GM12874 (cell line): ENCODE results near the gene NT5DC4.

Experiments used
- TF ChIP-seq, protein P1 (sequence below): IDR thresholded peaks from 2 replicates; pipeline ENCODE4 v1.5.1; 2011; ENCODE audit warnings: low read depth, mild to moderate bottlenecking, control low read depth, low read length, moderate library complexity; ENCODE audit not compliant: insufficient read depth

Gene NT5DC4

DNA sequence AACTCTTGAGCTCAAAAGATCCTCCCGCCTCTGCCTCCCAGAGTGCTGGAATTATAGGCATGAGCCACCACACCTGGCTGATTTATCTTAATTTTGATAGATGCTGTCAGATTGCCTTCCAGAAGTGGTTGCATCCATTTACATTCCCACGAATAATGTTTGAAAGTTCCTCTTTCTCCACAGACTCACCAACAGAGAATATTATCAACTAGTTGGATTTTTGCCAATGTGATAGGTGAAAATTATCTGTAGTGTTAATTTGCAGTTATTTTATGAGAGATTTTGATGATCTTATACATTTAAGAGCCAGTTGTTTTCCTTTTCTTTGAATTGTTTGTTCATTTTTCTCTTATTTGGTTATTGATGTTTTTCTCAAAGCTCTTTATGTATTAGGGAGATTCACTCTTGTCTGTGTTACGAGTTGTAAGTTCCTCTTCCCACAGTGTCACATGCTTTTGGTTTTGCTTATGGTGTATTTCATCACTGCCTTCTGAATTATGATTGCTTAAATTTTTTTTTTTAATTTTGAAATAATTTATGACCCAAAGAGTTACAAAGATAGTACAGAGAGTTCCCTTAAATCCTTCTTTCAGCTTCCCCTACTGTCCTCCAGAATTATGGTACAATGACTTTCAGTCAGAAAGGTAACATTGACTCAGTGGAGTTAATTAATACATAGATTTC, 20.7 kb upstream of the NT5DC4 start:
- TF ChIP-seq, protein P1, sequence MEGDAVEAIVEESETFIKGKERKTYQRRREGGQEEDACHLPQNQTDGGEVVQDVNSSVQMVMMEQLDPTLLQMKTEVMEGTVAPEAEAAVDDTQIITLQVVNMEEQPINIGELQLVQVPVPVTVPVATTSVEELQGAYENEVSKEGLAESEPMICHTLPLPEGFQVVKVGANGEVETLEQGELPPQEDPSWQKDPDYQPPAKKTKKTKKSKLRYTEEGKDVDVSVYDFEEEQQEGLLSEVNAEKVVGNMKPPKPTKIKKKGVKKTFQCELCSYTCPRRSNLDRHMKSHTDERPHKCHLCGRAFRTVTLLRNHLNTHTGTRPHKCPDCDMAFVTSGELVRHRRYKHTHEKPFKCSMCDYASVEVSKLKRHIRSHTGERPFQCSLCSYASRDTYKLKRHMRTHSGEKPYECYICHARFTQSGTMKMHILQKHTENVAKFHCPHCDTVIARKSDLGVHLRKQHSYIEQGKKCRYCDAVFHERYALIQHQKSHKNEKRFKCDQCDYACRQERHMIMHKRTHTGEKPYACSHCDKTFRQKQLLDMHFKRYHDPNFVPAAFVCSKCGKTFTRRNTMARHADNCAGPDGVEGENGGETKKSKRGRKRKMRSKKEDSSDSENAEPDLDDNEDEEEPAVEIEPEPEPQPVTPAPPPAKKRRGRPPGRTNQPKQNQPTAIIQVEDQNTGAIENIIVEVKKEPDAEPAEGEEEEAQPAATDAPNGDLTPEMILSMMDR = no peak

DNA sequence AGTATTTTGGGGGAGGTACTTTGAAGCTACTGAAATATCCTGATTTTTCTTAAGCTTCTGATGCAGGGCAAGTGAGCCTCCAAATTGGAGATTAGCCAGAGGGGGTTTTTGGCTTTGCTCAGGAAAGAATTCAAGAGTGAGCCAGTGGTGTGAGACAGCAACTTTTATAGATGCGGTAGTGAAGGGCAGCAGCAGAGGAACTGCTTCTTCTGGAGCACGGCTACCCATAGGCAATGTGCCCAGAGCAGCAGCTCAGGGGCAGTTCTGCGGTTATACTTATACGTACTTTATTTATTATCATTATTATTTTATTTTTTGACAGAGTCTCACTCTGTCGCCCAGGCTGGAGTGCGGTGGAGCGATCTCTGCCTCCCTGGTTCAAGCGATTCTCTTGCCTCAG, 19.8 kb upstream of the NT5DC4 start:
- TF ChIP-seq, protein P1 = no peak

DNA sequence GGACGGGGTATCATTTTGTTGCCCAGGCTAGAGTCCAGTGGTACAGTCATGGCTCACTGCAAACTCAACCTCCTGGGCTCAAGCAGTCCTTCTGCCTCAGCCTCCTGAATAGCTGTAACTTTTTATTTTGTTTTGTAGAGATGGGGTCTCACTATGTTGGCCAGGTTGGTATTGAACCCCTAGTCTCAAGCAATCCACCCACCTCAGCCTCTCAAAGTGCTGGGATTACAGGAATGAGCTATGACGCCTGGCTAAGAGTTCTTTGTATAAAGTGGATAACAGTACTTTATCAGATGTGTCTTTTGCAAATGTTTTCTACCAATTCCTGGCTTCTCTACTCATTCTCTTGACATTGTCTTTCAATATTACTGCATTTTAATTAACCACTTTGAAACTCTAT, 17.1 kb upstream of the NT5DC4 start:
- TF ChIP-seq, protein P1 = no peak

DNA sequence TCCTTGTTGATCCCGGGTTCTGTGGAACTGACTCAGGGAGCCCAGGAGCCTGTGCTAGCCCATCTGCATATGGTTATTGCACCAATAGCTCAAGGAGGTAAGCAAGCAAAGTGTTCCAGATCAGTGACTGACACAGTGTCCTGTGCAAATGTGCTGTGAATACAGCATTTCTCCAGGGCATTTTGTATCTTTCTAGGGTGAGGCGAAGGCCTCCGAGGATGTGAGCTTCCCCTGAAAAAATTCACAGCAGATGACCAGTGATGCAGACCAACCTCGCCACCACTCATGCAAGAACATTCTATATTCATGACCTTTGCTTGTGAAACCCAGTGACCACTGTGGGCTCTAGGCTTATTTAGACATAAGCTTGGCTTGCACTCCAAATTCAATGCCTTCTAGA, 15.2 kb upstream of the NT5DC4 start:
- TF ChIP-seq, protein P1 = no peak

DNA sequence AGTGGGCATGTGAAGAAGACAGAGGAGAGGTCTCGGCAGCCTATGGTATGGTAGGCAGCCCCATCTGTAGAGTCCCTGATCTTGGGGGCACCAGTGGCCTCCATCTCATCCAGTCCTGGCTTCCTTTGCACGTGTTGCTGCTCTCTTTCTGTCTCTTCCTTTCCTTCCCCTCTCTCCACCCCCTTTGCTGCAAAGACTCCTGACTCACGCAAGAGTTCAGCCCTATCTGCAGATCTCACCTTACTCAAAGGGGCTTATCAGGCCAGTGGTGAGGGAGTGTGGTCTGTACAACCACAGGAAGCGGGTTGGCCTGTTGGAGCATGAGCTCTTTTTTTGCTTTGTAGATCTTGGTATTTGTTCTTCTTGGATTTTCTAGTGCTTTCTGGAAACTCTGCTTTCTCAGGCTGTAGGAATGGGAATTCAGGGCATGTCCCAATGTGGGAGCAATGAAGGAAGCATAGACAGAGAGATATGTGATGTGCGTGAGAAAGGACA, 14.6 kb upstream of the NT5DC4 start:
- TF ChIP-seq, protein P1 = no peak

DNA sequence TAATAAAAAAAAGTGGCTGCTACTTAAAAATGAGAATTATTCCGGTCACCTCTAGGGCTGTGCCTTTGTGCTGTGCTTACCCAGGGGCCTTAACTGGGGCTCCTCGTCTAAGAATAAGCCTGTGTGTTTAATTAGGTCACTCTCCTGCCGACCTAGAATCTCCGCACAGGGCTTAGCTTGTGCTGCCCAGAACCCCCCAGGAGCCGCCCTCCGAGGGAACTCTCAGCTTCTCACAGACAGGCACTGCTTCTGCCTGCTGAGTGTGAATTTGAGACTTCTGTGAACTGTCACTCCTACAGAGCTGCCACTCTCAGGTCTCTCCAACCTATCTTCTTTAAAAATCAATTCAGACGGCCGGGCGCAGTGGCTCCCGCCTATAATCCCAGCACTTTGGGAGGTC, 11.9 kb upstream of the NT5DC4 start:
- TF ChIP-seq, protein P1 = no peak

DNA sequence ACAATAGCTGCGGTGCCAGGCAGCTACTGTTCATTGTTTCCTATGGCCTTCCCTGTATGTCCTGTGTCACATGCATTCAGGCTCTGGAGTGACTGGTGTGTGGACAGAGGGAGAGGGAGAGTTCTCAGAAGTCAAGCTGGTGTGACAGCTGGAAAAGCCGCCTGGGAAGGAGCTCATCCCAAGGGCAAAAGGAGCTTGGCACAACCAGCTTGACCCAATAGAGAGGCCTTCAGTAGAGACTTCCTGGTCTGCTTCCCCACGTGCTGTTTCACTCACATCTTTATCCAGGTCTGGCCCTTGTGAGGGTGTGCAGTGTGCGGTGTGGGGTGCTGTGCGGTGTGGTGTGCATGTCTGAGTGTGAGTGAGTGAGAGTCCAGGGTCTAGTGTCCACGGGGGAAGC, 11.1 kb upstream of the NT5DC4 start:
- TF ChIP-seq, protein P1 = no peak
